Pancreas (tissue), 10 donors: Measurements from ENCODE around the gene C2CD3. TPM values are rescaled to one million over a fixed set of nuclear protein-coding genes. Genes with fewer than 3 reads are reported as not detected.

ENCODE experiments used
- ATAC-seq, 4 donors: fragments of 200-7000 bp; cut with Tn5 transposase; one replicate each; pipeline versions ENCODE4 v1.8.0 to v1.9.1; 2020; ENCODE audit warnings: mild to moderate bottlenecking in 4 of 4, moderate library complexity in 4 of 4
- DNase-seq, 6 donors: peaks; one replicate each; pipeline ENCODE4 v3.0.0-alpha.2; 2020
- FAIRE-seq: peaks from 2 replicates; lab custom pipeline; 2012; peaks lifted over from hg19 to GRCh38; lab: Jason Lieb, UNC
- H3K27ac ChIP-seq, 4 donors: fragments of 200-600 bp; sonication (generic); 1 replicate in 3 of 4; 2 replicates in 1 of 4; pipeline versions ENCODE4 v1.5.0 to v1.8.0; 2020
- H3K27me3 ChIP-seq, 4 donors: fragments of 200-600 bp; one replicate each; pipeline ENCODE4 v1.8.0; 2021
- H3K36me3 ChIP-seq, 3 donors: fragments of 200-600 bp; sonication (generic) in 1 of 3; one replicate each; pipeline versions ENCODE4 v1.5.0 to v1.8.0; 2020 to 2021
- H3K4me1 ChIP-seq, 3 donors: fragments of 200-600 bp; one replicate each; pipeline ENCODE4 v1.8.0; 2021
- H3K4me3 ChIP-seq, 4 donors: fragments of 200-600 bp; sonication (generic) in 2 of 4; one replicate each; pipeline versions ENCODE4 v1.5.0 to v1.8.0; 2020 to 2021
- H3K9me3 ChIP-seq, 4 donors: fragments of 200-600 bp; one replicate each; pipeline ENCODE4 v1.8.0; 2021
- CTCF ChIP-seq, 4 donors: fragments of 200-600 bp; sonication (generic) in 3 of 4; IDR thresholded peaks; one replicate each; pipeline versions ENCODE4 v1.5.0 to v1.8.0; 2021; ENCODE audit warnings: antibody characterized with exemption in 4 of 4
- WGBS, 2 donors: extraction: QIAGEN DNeasy Blood & Tissue Kit; methylation state at CpG; one replicate each; pipeline ENCODE4 v1.1.7; 2013; 5-methylcytosine and 5-hydroxymethylcytosine counted together
- intact Hi-C, 3 donors: fragments of 100-400 bp; cut with DNase I; formaldehyde crosslinking; loops; one replicate each; pipeline versions ENCODE4 v1.11.1 to v1.14.2; 2022
- polyA plus RNA-seq, 2 donors: library from polyadenylated mRNA; stranded (reverse); fragments of 200-250 nt; gene quantifications; one replicate each; pipeline ENCODE4 v1.2.3, GENCODE V29; 2013
- total RNA-seq, 6 donors: library from RNA; stranded (reverse); fragmentation: NEBNext Ultra II Directional in 4 of 6; extraction: Animal tissue kit (Norgen Biotek cat#: 25700) in 4 of 6; gene quantifications; one replicate each; pipeline versions ENCODE4 v1.2.1 to v1.2.4, GENCODE V29; 2021 to 2023
- donor health status: healthy with polysubstance abuse.
- donor health status: DM: no; HTN: no; CAD: no; lungs with moderate emphysema.
- donor health status: DM: no; HTN: no; CAD: no.
- donor health status: control.
- donor health status: control.
- donor health status: Bipolar disorder and iron deficiency.
- donor health status: DM: yes; HTN: yes; CAD: no.
- donor health status: DM: no; HTN: no; CAD: no.
- donor health status: DM: no; HTN: no; CAD: no.
- donor health status: DM: yes; HTN: yes; CAD: no.

The C2CD3 gene
- total and polyA plus RNA-seq, 8 donors = 7.0 to 14.8 (median 8.7) TPM

GRCh38 chr11:74157169-74157568 is 13.6 kb downstream of the C2CD3 start:
- Histone ChIP-seq H3K4me1 (no peaks in the 10 kb centered on the region), H3K36me3 (no peaks in the 10 kb centered on the region), H3K4me3 (no peak overlapping the region), H3K9me3 (no peaks in the 10 kb centered on the region), H3K27me3 (no peaks in the 10 kb centered on the region), H3K27ac (no peak overlapping the region)
- WGBS, 2 donors = 90 to 93% methylated on average over 1 of the region's 1 CpG
- FAIRE-seq = no peak
- DNase-seq = no peak
- intact Hi-C loops = no loop called here
- no peak for TF ChIP-seq CTCF (IDR thresholded peaks at IDR 0.05)
- no peak for ATAC-seq

GRCh38 chr11:74154620-74155281 is 16.1 kb downstream of the C2CD3 start:
- Histone ChIP-seq H3K4me3 (no peak overlapping the region), H3K27me3 (no peaks in the 10 kb centered on the region), H3K27ac (no peak overlapping the region), H3K9me3 (no peaks in the 10 kb centered on the region), H3K36me3 (no peaks in the 10 kb centered on the region), H3K4me1 (no peaks in the 10 kb centered on the region)
- 94 to 95% methylated on average over 1 of the region's 1 CpG for WGBS, 2 donors
- FAIRE-seq = no peak
- no peak for ATAC-seq
- intact Hi-C loops = no loop called here
- no peak for DNase-seq
- TF ChIP-seq CTCF (IDR thresholded peaks at IDR 0.05) = no peak

DNA sequence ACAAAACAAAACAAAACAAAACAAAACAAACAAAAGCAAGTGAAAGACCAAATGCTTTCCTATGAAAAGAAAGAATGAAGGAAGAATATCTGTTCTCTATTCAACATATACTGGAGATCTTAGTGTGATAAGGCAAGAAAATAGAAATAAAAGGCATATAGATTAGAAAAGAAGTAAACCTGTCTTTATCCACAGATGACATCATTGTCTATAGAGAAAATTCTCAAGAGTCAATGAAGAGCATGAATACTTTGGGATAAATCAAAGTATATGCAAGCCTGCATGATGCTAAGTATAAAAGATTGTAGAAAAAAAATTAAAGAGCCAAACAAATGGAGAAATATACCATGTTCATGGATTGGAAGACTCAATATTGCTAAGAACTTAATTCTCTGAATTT is 17.6 kb downstream of the C2CD3 start:
- no peaks in the 10 kb centered on the region for H3K27me3 ChIP-seq
- ATAC-seq (no peak), DNase-seq (no peak), FAIRE-seq (no peak)
- intact Hi-C loops = no loop called here
- no peaks in the 10 kb centered on the region for H3K9me3 ChIP-seq
- H3K36me3 ChIP-seq = no peaks in the 10 kb centered on the region
- no peak overlapping the region for H3K27ac ChIP-seq
- no peak overlapping the region for H3K4me3 ChIP-seq
- no peak for TF ChIP-seq CTCF (IDR thresholded peaks at IDR 0.05)
- no peaks in the 10 kb centered on the region for H3K4me1 ChIP-seq

GRCh38 chr11:74147199-74147929 is 23.4 kb downstream of the C2CD3 start:
- DNase-seq (no peak), FAIRE-seq (no peak), ATAC-seq (no peak)
- no peak overlapping the region for H3K4me3 ChIP-seq
- no peaks in the 10 kb centered on the region for H3K27me3 ChIP-seq
- intact Hi-C loops = no loop called here
- whole genome bisulfite sequencing, 2 donors = 90 to 96% methylated on average over 5 of the region's 5 CpGs
- no peaks in the 10 kb centered on the region for H3K9me3 ChIP-seq
- no peaks in the 10 kb centered on the region for H3K36me3 ChIP-seq
- H3K4me1 ChIP-seq = no peaks in the 10 kb centered on the region
- no peak overlapping the region for H3K27ac ChIP-seq
- TF ChIP-seq CTCF (IDR thresholded peaks at IDR 0.05) = no peak

- no peaks in the 10 kb centered on the region for H3K27me3 ChIP-seq
- TF ChIP-seq CTCF (IDR thresholded peaks at IDR 0.05) = no peak
- H3K4me1 ChIP-seq = no peaks in the 10 kb centered on the region
- intact Hi-C loops = no loop called here
- no peak for ATAC-seq
- no peak for FAIRE-seq
- 94 to 98% methylated on average over 4 of the region's 4 CpGs for WGBS, 2 donors
- no peaks in the 10 kb centered on the region for H3K9me3 ChIP-seq
- no peak for DNase-seq
- no peak overlapping the region for H3K27ac ChIP-seq
- no peak overlapping the region for H3K4me3 ChIP-seq
- no peaks in the 10 kb centered on the region for H3K36me3 ChIP-seq
Observed at GRCh38 chr11:74144592-74144991, 26.2 kb downstream of the C2CD3 start.
